ENCODE data around the gene IBSP.

DNA sequence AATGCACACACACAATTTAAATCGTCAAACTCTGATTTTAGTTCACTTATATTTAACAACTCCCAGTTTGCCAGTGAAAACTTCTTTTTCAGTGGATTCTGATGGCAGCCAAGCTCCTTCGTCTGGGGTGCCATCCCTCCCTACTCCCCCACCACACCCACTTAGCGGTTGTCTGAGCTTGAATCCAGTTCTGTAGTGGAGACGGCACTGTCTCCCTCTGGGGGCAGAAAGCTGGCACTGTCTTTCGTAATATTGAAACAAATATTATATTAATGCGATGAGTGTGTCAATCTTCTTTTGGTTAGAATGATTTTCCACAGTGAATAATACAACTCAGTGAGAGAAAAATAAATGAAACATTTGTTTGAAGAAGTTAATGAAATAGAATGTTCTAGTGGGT is 38.9 kb downstream of the IBSP start:
- TF ChIP-seq POLR2A (IDR thresholded peaks at IDR 0.05; ENCODE audit: low read depth, low read length) = no peak
- TF ChIP-seq TAF1 (IDR thresholded peaks at IDR 0.05; ENCODE audit: borderline replicate concordance, low read depth, low read length) = no peak
- no peak for TF ChIP-seq POLR2AphosphoS5 (IDR thresholded peaks at IDR 0.05; ENCODE audit: low read depth, low read length)
